ENCODE data around the gene MX1.

- TF ChIP-seq ZNF565 (CRISPR knock-in tag; conservative IDR thresholded peaks at IDR 0.05; ENCODE audit: low read depth) (no peak), PATZ1 (CRISPR knock-in tag; IDR thresholded peaks at IDR 0.05; ENCODE audit: borderline replicate concordance) (no peak), TSHZ2 (CRISPR knock-in tag; IDR thresholded peaks at IDR 0.05) (no peak), ZC3H10 (CRISPR knock-in tag; IDR thresholded peaks at IDR 0.05) (no peak), TCF4 (CRISPR knock-in tag; IDR thresholded peaks at IDR 0.05; ENCODE audit: borderline replicate concordance) (no peak), ZFP30 (CRISPR knock-in tag; IDR thresholded peaks at IDR 0.05) (no peak), ZNF8 (CRISPR knock-in tag; IDR thresholded peaks at IDR 0.05) (no peak), CSRNP3 (CRISPR knock-in tag; IDR thresholded peaks at IDR 0.05) (no peak), BACH2 (CRISPR knock-in tag; IDR thresholded peaks at IDR 0.05; ENCODE audit: borderline replicate concordance) (no peak)
Observed at GRCh38 chr21:41458121-41458520, 32.1 kb downstream of the MX1 start.

Data from SK-N-SH treated with all-trans-retinoic acid at 6 μM for 48 hours (cell line).